GM10248 (cell line): ENCODE results near the gene IRX6.

ENCODE experiments used
- CTCF ChIA-PET: fragments of 300-600 bp; sonication (Branson Sonifier 250); formaldehyde crosslinking; extraction: SDS; loops from one replicate; lab custom pipeline; 2021; ENCODE audit warnings: antibody characterized with exemption; lab: Yijun Ruan, JAX
- POLR2A ChIA-PET: fragments of 350-650 bp; sonication (Branson Sonifier 250); formaldehyde crosslinking; extraction: SDS; loops from one replicate; lab custom pipeline; 2020; ENCODE audit warnings: antibody characterized with exemption; lab: Yijun Ruan, JAX
- DNase-seq: peaks from one replicate; pipeline ENCODE4 v3.0.0; 2012; ENCODE audit errors: extremely low spot score
- TF ChIP-seq, protein P1 (sequence below): IDR thresholded peaks from 2 replicates; pipeline ENCODE4 v1.5.1; 2012; ENCODE audit warnings: mild to moderate bottlenecking, low read depth; ENCODE audit errors: extremely low read depth, missing control alignments, control extremely low read depth

IRX6 gene

DNA sequence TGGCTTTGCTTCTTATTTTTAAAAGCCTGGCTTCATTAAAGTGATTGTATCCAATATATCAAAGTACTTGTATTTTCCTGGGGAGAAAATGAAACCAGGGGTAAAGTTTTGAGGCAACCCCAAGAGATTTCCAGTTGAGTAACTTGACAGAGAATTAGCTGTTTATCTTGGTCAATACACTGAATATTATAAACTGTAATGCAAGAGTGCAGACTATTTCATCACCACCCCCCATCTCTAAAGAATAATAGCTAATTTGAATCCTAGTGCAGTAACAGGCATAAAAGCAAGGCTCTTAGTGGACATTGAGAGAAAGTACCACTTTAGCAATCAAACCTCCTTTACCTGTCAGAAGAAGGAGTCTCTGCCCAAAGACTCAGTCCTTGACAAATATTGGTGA lies 27.0 kb downstream of the IRX6 start:
- TF ChIP-seq, protein P1, sequence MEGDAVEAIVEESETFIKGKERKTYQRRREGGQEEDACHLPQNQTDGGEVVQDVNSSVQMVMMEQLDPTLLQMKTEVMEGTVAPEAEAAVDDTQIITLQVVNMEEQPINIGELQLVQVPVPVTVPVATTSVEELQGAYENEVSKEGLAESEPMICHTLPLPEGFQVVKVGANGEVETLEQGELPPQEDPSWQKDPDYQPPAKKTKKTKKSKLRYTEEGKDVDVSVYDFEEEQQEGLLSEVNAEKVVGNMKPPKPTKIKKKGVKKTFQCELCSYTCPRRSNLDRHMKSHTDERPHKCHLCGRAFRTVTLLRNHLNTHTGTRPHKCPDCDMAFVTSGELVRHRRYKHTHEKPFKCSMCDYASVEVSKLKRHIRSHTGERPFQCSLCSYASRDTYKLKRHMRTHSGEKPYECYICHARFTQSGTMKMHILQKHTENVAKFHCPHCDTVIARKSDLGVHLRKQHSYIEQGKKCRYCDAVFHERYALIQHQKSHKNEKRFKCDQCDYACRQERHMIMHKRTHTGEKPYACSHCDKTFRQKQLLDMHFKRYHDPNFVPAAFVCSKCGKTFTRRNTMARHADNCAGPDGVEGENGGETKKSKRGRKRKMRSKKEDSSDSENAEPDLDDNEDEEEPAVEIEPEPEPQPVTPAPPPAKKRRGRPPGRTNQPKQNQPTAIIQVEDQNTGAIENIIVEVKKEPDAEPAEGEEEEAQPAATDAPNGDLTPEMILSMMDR: no peak
- POLR2A ChIA-PET: no interaction called here
- CTCF ChIA-PET: interaction anchor here (0.7 to 2.5 kb wide), 3 partner anchors 9 to 29 kb away, joined by 3 to 7 read pairs (median 4); no protein-coding TSS in a partner anchor
- DNase-seq: no peak

DNA sequence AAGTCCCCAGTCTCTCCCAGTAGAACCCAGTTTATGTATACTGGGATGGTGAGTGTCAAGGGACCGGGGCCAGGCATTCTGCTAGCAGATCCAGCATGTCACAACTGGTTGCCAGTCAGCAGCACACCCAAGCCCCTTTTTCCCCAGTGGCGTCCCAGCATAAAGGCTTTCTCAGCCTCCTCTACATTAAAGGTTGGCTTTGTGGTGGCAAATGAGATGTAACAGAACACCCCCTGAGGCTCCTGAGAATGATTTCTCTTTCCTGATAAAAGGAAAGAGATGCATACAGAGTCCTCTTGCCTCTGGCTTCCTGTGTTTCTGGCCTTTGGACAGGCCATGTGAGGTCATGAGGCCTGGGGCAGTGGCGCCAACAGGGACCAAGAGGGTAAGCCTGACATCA lies 27.9 kb downstream of the IRX6 start:
- TF ChIP-seq, protein P1: no peak
- POLR2A ChIA-PET: no interaction called here
- CTCF ChIA-PET: interaction anchor here (1.4 kb wide), 1 partner anchor 28 kb away, joined by 7 read pairs; the partner anchor contains the start of gene IRX6
- no peak for DNase-seq

DNA sequence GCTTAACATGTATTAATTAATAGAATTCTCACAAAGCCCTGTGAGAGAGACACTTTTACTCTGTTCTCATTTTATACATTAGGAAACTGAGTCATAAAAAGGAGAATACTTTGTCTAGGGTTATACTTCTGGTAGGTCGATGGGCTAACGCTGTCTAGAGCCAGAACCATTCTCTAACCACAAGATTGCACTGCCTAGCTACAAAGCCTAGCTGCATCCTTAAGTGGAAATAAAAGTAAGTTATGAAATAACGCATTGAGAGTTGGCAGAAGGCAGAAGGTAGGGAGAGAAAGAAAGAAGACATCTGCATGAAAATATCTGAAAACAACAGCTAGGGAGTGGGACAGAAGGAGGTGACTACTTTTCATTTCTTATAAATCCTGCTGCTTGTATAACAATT lies 33.2 kb downstream of the IRX6 start:
- POLR2A ChIA-PET: no interaction called here
- TF ChIP-seq, protein P1: no peak
- DNase-seq: no peak

DNA sequence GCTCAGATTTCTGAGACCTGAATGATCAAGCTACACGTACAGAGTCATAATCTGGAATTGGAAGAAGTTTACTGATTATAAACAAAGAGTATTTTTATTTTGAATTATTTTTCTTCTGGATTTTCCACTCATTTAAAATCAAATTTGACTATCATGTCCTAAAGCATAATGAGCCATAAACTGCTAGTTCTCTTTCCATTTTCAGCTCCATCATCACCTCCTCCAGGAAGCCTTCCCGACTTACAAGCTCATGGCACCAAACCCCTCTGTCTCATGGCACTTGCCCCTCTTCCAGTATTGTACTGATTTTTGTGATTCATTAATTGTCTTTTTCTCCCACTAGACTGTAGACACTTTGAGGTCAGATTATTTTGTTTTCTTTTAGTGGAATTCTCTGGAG lies 35.9 kb downstream of the IRX6 start:
- ChIA-PET CTCF (interaction anchor here (1.5 kb wide), 1 partner anchor 10 kb away, joined by 7 read pairs; no protein-coding TSS in a partner anchor), POLR2A (no interaction called here)
- TF ChIP-seq, protein P1: no peak
- DNase-seq: no peak

More for the DNA sequence above, 33.2 kb downstream of the IRX6 start:
- CTCF ChIA-PET: interaction anchor here (0.8 kb wide), 1 partner anchor 79 kb away, joined by 3 read pairs; no protein-coding TSS in a partner anchor

DNA sequence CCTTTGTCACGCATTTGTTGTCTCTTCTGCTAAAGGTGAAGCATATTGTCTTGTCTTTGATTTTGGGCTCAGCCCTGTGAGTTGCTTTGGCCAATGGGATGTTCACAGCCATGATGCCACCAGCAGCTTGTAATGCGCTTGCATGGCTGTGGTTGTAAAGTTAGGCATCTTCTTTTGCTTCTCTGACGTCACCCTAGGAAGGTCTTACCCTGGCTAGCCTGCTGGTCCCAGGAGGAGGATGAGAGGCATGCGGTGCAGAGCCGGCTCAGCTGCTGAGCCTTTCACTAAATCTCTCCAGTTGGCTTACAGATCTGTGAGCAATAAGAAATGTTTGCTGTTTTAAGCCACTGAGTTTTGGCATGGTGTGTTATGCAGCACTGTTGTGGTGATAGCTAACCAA lies 40.8 kb downstream of the IRX6 start:
- TF ChIP-seq, protein P1: no peak
- ChIA-PET POLR2A (no interaction called here), CTCF (no interaction called here)
- no peak for DNase-seq

DNA sequence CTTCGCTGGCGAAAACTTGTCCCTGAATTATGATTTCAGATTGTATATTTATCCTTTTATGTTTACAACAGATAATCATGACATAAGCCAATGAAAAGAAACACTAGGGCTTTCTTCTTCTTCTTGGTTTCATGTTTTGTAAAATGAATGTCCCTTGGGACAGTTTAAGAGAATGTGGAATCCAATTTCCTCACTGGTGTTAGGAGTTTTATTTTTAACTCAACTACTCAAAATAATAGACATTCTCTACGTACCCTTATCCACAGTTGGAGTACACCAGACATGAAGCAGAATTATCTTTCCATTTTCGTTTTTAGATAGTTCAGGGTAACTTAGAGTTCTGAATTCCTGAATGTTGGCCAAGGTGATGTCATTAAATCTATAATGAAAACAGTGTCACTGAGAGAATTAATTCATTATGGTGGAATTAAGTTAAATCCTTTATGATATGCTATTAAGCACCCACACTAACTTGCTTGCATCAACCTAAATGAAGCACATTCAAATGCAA lies 43.4 kb downstream of the IRX6 start:
- TF ChIP-seq, protein P1: no peak
- POLR2A ChIA-PET: no interaction called here
- CTCF ChIA-PET: no interaction called here
- DNase-seq: no peak
